Stimulated activated naive CD8-positive, alpha-beta T cell treated with anti-CD3 and anti-CD28 coated beads, Interleukin-15, amount 100 ng/mL, for 72 hours (primary cell): ENCODE data around the gene LYZL1.

ENCODE experiments used
- ATAC-seq: fragments of 150-1000 bp; cut with Tn5 transposase; 2 replicates; pipeline ENCODE4 v1.10.0; 2021; ENCODE audit warnings: mild to moderate bottlenecking, moderate library complexity
- DNase-seq, 2 donors: peaks; one replicate each; pipeline ENCODE4 v3.0.0; 2021 to 2022
- H3K27ac Mint-ChIP-seq, 2 donors: one replicate each; pipeline ENCODE4 v1.8.0; 2022; ENCODE audit warnings: mild to moderate bottlenecking in 2 of 2, mixed read lengths in 2 of 2, moderate library complexity in 2 of 2
- H3K27me3 Mint-ChIP-seq: one replicate; pipeline ENCODE4 v1.8.0; 2022; ENCODE audit warnings: mixed read lengths
- H3K4me1 Mint-ChIP-seq: one replicate; pipeline ENCODE4 v1.8.0; 2022; ENCODE audit warnings: mild to moderate bottlenecking, mixed read lengths
- H3K4me3 Mint-ChIP-seq, 2 donors: one replicate each; pipeline ENCODE4 v1.8.0; 2022; ENCODE audit warnings: mild to moderate bottlenecking in 2 of 2, mixed read lengths in 2 of 2, moderate library complexity in 1 of 2
- H3K9me3 Mint-ChIP-seq, 2 donors: one replicate each; pipeline ENCODE4 v1.8.0; 2022; ENCODE audit warnings: mixed read lengths in 2 of 2

LYZL1 gene

GRCh38 chr10:29254123-29255046 is 34.5 kb upstream of the LYZL1 start:
- no peak for ATAC-seq
- H3K9me3 Mint-ChIP-seq: no peaks in the 10 kb centered on the region
- H3K4me3 Mint-ChIP-seq: no peak overlapping the region
- no peak overlapping the region for H3K27ac Mint-ChIP-seq
- H3K4me1 Mint-ChIP-seq: no peaks in the 10 kb centered on the region
- DNase-seq: no peak
- peaks cover 56% of the 10 kb centered on the region for H3K27me3 Mint-ChIP-seq

GRCh38 chr10:29255104-29255503 is 33.8 kb upstream of the LYZL1 start:
- no peak for ATAC-seq
- H3K4me3 Mint-ChIP-seq: no peak overlapping the region

DNA sequence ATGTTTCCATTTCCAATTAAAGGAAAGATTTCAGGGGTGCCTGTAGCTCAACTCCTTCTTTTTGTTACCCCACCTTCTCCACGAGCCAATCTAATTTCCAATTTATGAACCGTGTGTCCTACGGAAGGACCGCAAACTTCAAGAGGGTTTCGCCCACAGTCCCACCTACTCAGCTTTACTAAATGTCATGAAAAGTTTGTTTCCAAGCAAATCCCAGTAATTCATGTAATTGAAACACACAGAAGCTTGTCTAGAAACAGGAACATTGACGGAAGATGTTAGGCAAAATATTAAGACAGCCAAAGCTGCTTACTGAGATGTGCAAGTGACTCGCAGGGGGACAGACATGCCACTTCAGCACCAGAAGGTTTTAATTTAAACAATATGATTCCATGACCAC is 32.9 kb upstream of the LYZL1 start:
- no peaks in the 10 kb centered on the region for H3K9me3 Mint-ChIP-seq
- DNase-seq: no peak
- no peak for ATAC-seq
- no peak overlapping the region for H3K27ac Mint-ChIP-seq
- H3K27me3 Mint-ChIP-seq: peaks cover 48% of the 10 kb centered on the region
- no peak overlapping the region for H3K4me3 Mint-ChIP-seq
- no peaks in the 10 kb centered on the region for H3K4me1 Mint-ChIP-seq

More at GRCh38 chr10:29255104-29255503, 33.8 kb upstream of the LYZL1 start:
- no peaks in the 10 kb centered on the region for H3K9me3 Mint-ChIP-seq
- DNase-seq: no peak
- H3K4me1 Mint-ChIP-seq: no peaks in the 10 kb centered on the region
- no peak overlapping the region for H3K27ac Mint-ChIP-seq
- peaks cover 56% of the 10 kb centered on the region for H3K27me3 Mint-ChIP-seq

GRCh38 chr10:29256586-29256985 is 32.3 kb upstream of the LYZL1 start:
- Mint-ChIP-seq H3K27ac (no peak overlapping the region), H3K27me3 (peaks cover 51% of the 10 kb centered on the region), H3K4me1 (no peaks in the 10 kb centered on the region), H3K4me3 (no peak overlapping the region), H3K9me3 (no peaks in the 10 kb centered on the region)
- ATAC-seq: no peak
- no peak for DNase-seq

DNA sequence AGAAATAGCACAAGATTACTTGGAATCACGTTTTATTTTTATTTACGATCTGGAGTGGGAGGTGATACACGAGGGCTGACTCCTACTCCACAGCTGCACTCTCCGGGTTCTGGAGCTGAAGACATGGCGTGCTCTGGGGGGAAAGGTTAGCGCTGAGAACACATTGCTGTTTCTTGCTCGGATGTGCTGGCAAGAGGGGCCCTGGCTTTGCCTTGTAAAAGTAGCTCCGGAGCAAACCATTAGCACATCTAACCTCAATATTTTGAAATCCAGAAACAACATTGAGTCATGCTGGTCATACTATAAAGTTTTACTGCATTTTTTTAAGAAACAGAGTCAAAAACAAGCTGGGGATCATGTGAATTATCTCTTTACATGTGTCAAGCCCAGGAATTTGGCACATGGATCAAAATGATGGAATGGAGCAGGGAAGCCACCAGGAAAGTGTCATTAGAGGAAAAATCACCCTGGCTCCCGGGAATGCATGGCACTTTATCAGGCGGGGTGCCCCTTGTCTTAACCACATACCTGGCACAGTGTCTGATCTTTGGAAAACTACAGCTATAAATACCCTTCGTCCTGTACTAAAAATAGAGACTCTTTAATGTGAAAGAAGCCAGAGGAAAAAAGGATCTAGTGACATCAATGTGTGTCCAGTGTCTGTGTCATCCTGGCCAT is 31.6 kb upstream of the LYZL1 start:
- DNase-seq (no peak), ATAC-seq (no peak)
- H3K4me1 Mint-ChIP-seq: no peaks in the 10 kb centered on the region
- no peak overlapping the region for H3K4me3 Mint-ChIP-seq
- peaks cover 54% of the 10 kb centered on the region for H3K27me3 Mint-ChIP-seq
- H3K9me3 Mint-ChIP-seq: no peaks in the 10 kb centered on the region
- no peak overlapping the region for H3K27ac Mint-ChIP-seq

DNA sequence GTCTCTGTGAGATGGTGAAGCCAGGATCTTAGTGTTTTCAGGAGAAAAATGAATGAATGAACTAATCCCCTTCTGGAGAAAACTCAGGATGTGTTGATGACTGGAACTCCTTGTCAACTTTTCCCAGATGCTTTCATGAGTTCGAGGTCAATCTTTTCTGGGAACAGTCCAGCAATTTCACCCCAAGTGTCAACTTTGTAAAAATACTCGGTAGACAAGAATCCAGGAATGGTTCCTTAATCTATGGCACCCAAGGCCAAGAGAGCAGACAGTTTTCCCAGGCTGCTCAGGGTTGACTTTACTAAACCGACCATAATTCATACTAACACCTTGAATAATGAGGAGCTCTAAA is 31.1 kb upstream of the LYZL1 start:
- no peak overlapping the region for H3K4me3 Mint-ChIP-seq

GRCh38 chr10:29259498-29259897 is 29.4 kb upstream of the LYZL1 start:
- no peak for ATAC-seq

More for the DNA sequence above, 31.1 kb upstream of the LYZL1 start:
- peaks cover 57% of the 10 kb centered on the region for H3K27me3 Mint-ChIP-seq
- no peaks in the 10 kb centered on the region for H3K4me1 Mint-ChIP-seq
- H3K27ac Mint-ChIP-seq: no peak overlapping the region
- DNase-seq: no peak
- no peak for ATAC-seq
- H3K9me3 Mint-ChIP-seq: no peaks in the 10 kb centered on the region

DNA sequence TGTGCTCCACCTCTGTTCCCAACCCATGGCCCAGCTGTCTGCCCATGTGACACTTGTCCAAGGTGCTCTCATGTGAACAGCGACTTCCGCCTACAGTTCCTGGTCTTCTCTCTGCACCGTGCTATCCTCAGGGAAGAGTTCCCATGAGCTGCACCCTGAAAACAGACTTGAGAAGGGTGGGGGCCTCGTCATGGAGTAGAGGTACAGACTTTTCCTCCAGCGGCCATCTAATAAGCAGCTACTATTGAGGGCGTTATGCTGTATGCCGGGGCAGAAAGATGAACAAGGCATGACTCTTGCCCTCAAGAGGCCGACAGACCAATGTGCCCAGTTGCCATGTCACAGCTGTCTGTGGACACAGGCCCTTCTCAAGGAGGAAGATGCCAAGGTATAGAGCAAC is 25.4 kb upstream of the LYZL1 start:
- Mint-ChIP-seq H3K4me3 (no peak overlapping the region), H3K27ac (no peak overlapping the region), H3K9me3 (no peaks in the 10 kb centered on the region), H3K4me1 (no peaks in the 10 kb centered on the region), H3K27me3 (peaks cover 20% of the 10 kb centered on the region)
- ATAC-seq (no peak), DNase-seq (no peak)

More at GRCh38 chr10:29259498-29259897, 29.4 kb upstream of the LYZL1 start:
- no peaks in the 10 kb centered on the region for H3K9me3 Mint-ChIP-seq
- H3K4me3 Mint-ChIP-seq: no peak overlapping the region
- H3K27me3 Mint-ChIP-seq: peaks cover 51% of the 10 kb centered on the region
- no peak overlapping the region for H3K27ac Mint-ChIP-seq
- DNase-seq: no peak
- no peaks in the 10 kb centered on the region for H3K4me1 Mint-ChIP-seq

DNA sequence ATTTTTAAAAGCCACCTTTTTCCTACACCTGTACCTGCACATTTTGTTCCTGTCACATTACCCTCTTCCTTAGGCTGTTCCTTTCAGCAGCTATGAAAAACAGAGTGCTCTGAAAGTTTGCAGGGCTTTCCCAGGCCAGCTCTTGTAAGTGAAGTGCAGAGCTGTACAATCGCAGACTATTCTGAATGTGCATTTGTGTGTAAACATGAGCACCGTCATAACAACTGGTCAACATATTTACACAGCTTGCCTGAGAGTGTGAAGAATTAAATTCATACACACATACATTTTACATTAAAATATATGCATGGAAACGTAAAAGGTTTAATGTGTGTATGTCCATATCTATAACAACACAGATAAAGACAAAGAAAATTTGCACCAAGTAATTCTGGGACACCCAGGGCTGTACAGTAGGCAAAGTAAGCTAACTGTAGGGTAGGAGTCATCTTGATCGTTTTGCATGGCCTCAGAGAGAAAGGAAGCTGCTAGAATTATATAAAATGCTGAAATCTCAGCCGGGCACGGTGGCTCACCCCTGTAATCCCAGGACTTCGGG is 23.6 kb upstream of the LYZL1 start:
- DNase-seq (no peak), ATAC-seq (no peak)
- no peak overlapping the region for H3K4me3 Mint-ChIP-seq
- peaks cover 22% of the 10 kb centered on the region for H3K27me3 Mint-ChIP-seq
- H3K27ac Mint-ChIP-seq: no peak overlapping the region
- no peaks in the 10 kb centered on the region for H3K4me1 Mint-ChIP-seq
- no peaks in the 10 kb centered on the region for H3K9me3 Mint-ChIP-seq

DNA sequence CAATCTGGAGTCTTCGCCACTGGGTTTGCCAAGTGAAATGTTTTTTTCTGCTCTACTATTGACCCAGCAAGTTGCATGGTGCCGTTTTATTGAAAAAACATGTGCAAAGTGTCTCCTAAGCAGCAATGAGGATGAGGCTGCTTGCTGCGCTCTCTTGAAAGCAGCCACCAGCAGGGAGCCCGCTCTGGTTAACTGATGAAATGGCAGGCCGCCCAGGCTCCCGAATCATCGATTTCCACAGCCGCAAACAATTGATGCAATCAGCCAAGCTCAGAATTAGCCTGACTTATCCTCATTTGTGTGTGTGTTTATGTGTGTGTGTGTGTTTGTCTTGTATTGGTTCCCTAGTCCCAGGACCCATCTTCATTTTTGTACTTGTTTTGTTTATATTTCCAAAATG is 22.2 kb upstream of the LYZL1 start:
- no peak overlapping the region for H3K4me3 Mint-ChIP-seq
- H3K9me3 Mint-ChIP-seq: no peaks in the 10 kb centered on the region
- no peak overlapping the region for H3K27ac Mint-ChIP-seq
- ATAC-seq (no peak), DNase-seq (no peak)
- H3K27me3 Mint-ChIP-seq: peaks cover 24% of the 10 kb centered on the region
- H3K4me1 Mint-ChIP-seq: no peaks in the 10 kb centered on the region

DNA sequence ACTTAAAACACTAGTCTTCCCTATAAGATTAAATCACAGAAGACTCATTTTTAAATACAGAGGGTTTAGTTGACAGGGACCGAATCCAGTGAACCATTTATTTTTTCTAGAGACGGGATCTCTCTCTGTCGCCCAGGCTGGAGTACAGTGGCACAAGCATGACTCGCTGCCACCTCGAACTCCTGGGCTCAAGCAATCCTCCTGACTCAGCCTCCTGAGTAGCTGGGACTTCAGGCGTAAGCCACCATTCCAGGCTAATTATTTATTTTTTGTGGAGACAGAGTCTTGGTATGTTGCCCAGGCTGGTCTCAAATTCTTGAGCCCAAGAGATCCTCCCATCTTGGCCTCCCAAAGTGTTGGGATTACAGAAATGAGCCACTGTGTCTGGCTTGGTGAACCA is 20.9 kb upstream of the LYZL1 start:
- Mint-ChIP-seq H3K4me1 (no peaks in the 10 kb centered on the region), H3K27ac (no peak overlapping the region), H3K27me3 (peaks cover 15% of the 10 kb centered on the region), H3K4me3 (no peak overlapping the region), H3K9me3 (no peaks in the 10 kb centered on the region)
- no peak for ATAC-seq
- no peak for DNase-seq

- Mint-ChIP-seq H3K9me3 (no peaks in the 10 kb centered on the region), H3K27ac (no peak overlapping the region), H3K4me3 (no peak overlapping the region), H3K4me1 (no peaks in the 10 kb centered on the region), H3K27me3 (peaks cover 8% of the 10 kb centered on the region)
- ATAC-seq: no peak
- DNase-seq: no peak
Observed at GRCh38 chr10:29269486-29269885, 19.4 kb upstream of the LYZL1 start.

GRCh38 chr10:29270883-29271282 is 18.0 kb upstream of the LYZL1 start:
- Mint-ChIP-seq H3K4me1 (no peaks in the 10 kb centered on the region), H3K4me3 (no peak overlapping the region), H3K27ac (peak overlapping the region in 1 of 2 donors; percentile 65), H3K9me3 (no peaks in the 10 kb centered on the region), H3K27me3 (peaks cover 8% of the 10 kb centered on the region)
- no peak for DNase-seq
- no peak for ATAC-seq

DNA sequence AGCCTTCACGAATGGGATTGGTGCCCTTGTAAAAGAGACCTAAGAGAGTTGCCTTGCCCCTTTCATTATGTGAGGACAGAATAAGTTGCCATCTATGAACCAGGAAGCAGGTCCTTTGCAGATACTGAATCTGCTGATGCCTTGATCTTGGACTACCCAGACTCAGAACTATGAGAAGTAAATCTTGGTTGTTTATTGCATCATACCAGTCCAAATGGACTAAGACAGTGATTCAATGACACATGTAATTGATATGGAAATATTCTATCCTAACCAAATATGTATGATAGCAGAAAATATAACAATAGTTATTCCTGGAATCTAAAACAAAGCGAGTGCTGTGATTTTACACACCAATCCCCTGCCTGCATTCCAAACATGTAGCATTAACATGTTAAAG is 17.0 kb upstream of the LYZL1 start:
- H3K27me3 Mint-ChIP-seq: peaks cover 8% of the 10 kb centered on the region
- ATAC-seq: no peak
- H3K9me3 Mint-ChIP-seq: no peaks in the 10 kb centered on the region
- no peak for DNase-seq
- no peak overlapping the region for H3K4me3 Mint-ChIP-seq
- no peak overlapping the region for H3K27ac Mint-ChIP-seq
- no peaks in the 10 kb centered on the region for H3K4me1 Mint-ChIP-seq

GRCh38 chr10:29273478-29273877 is 15.4 kb upstream of the LYZL1 start:
- Mint-ChIP-seq H3K4me3 (no peak overlapping the region), H3K9me3 (no peaks in the 10 kb centered on the region)

DNA sequence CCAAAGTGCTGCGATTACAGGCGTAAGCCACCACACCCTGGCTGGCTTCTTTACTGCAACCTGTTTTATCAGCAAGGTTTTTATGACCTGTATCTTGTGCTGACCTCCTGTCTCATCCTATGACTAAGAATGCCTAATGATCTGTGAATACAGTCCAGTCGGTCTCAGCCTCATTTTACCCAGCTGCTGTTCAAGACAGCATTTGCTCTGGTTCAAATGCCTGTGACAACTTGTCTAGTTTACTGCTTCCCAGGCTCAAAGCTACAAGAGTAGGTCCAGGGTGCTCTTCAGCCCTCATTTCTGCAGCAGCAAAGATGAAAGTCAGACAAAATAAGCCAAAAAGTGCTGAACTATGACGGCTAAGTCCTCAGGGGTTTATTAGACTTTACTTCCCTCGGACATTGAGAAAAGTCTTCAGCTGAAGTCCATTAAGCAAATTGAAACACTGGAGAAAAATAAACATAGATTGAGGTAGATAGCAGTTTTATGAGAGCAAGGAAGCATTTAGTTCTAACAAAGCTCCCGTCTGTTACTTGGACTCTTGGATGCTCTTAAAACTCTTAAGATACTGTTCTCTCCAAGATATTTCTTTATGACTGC is 12.5 kb upstream of the LYZL1 start:
- H3K4me3 Mint-ChIP-seq: no peak overlapping the region

More at GRCh38 chr10:29273478-29273877, 15.4 kb upstream of the LYZL1 start:
- peaks cover 8% of the 10 kb centered on the region for H3K27me3 Mint-ChIP-seq
- H3K27ac Mint-ChIP-seq: no peak overlapping the region
- no peak for ATAC-seq
- no peaks in the 10 kb centered on the region for H3K4me1 Mint-ChIP-seq
- no peak for DNase-seq

More for the DNA sequence above, 12.5 kb upstream of the LYZL1 start:
- ATAC-seq (no peak), DNase-seq (no peak)
- no peaks in the 10 kb centered on the region for H3K27me3 Mint-ChIP-seq
- no peak overlapping the region for H3K27ac Mint-ChIP-seq
- H3K4me1 Mint-ChIP-seq: no peaks in the 10 kb centered on the region
- H3K9me3 Mint-ChIP-seq: no peaks in the 10 kb centered on the region
